Stomach (tissue), 4 donors: ENCODE results near the gene PPP1R2.

Experiments used
- EP300 ChIP-seq: sonication (generic); formaldehyde crosslinking; IDR thresholded peaks from one replicate; pipeline ENCODE4 v1.6.1; 2017; ENCODE audit warnings: antibody characterized with exemption
- POLR2A ChIP-seq, 4 donors: fragments of 450-650 bp; IDR thresholded peaks; one replicate each; pipeline ENCODE4 v1.6.1; 2016; ENCODE audit warnings: antibody characterized with exemption in 4 of 4, control low read depth in 2 of 4, mild to moderate bottlenecking in 1 of 4, moderate library complexity in 1 of 4
- TF ChIP-seq, protein P1 (sequence below), 7 experiments: fragments of 450-650 bp in 4 of 7; fragments of 200-600 bp in 3 of 7; sonication (generic) in 3 of 7; IDR thresholded peaks; one replicate each; pipeline ENCODE4 v1.5.1; 2016 to 2019; ENCODE audit warnings: antibody characterized with exemption in 7 of 7, control low read depth in 2 of 7, mild to moderate bottlenecking in 1 of 7

DNA sequence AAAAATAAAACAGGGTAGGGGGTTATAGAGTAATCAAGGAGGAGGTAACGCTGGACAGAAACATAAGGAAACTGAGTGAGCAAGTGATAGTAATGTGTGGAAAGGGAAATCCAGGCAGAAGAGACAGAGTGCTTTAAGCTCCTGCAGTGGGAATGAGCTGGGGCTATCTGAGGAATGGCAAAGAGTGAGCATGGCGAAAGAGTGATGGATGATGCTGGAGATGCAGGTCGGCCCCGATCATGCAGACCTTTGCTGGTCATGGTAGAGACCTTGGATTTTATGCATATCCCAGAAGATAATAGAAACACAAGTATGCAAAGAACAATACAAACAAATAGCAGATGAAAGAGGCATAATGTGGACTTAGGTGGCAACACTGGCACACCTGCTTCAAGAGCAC is 74.3 kb downstream of the PPP1R2 start:
- no peak for TF ChIP-seq EP300
- TF ChIP-seq, protein P1, sequence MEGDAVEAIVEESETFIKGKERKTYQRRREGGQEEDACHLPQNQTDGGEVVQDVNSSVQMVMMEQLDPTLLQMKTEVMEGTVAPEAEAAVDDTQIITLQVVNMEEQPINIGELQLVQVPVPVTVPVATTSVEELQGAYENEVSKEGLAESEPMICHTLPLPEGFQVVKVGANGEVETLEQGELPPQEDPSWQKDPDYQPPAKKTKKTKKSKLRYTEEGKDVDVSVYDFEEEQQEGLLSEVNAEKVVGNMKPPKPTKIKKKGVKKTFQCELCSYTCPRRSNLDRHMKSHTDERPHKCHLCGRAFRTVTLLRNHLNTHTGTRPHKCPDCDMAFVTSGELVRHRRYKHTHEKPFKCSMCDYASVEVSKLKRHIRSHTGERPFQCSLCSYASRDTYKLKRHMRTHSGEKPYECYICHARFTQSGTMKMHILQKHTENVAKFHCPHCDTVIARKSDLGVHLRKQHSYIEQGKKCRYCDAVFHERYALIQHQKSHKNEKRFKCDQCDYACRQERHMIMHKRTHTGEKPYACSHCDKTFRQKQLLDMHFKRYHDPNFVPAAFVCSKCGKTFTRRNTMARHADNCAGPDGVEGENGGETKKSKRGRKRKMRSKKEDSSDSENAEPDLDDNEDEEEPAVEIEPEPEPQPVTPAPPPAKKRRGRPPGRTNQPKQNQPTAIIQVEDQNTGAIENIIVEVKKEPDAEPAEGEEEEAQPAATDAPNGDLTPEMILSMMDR (IDR thresholded peaks at IDR 0.05), result no peak
- no peak for TF ChIP-seq POLR2A (IDR thresholded peaks at IDR 0.05)
